Measurements from ENCODE around the gene MAP2K5.

The MAP2K5 gene

DNA sequence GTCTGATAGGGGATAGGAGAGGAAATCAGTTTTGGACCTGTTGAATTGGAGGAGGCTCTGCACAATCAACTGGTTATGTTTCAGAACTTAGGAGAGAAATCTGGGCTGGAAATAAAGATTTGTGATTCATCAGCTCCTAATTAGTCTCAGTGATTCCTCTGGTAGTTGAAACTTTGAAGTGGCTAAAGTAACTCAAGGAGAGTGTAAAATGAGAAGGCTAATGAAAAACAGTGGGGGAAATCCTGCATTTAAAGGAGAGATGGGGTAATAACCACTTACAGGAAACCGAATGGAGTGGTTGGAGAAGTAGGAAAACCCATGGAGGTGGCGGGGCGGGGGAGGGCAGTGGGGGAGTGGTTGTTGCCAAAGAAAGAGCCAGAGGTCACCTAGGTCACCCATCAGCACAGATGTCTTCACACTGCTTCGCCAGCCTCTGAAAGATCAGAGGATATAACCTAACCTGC, 32.6 kb downstream of the MAP2K5 start:
- no peak for DNase-seq (ENCODE audit: low read depth)
- TF ChIP-seq CTCF (conservative IDR thresholded peaks at IDR 0.05; ENCODE audit: control insufficient read depth, insufficient read depth, low read depth, low read length), result no peak
- no peak overlapping the region for H3K4me3 ChIP-seq (ENCODE audit: control insufficient read depth, low read depth, low read length)

- DNase-seq (ENCODE audit: low read depth), result peak; percentile 20
- no peak for TF ChIP-seq CTCF (conservative IDR thresholded peaks at IDR 0.05; ENCODE audit: control insufficient read depth, insufficient read depth, low read depth, low read length)
- H3K4me3 ChIP-seq (ENCODE audit: control insufficient read depth, low read depth, low read length), result no peak overlapping the region
These were observed 35.6 kb downstream of the MAP2K5 start for GRCh38 chr15:67578020-67578600.

DNA sequence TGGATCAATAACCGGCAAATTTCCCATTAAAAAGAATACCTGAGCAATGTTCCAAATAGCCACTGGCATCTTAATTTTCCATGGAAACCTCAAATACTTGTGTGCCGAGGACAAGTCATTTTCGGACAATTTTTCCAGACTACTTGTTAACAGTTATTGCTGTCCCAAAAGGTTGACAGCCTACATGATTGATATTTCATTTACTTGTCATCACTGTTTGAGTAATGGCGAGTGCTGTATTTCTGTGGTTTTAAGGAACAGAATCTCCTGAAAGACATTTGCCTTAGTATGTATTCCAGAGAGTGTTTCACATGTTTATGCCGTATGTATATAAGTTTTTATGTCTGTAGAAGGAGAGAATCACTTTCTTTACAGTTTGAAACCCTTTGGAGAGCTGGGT, 36.7 kb downstream of the MAP2K5 start:
- TF ChIP-seq CTCF (conservative IDR thresholded peaks at IDR 0.05; ENCODE audit: control insufficient read depth, insufficient read depth, low read depth, low read length), result no peak
- DNase-seq (ENCODE audit: low read depth), result no peak

GRCh38 chr15:67579967-67580366, 37.5 kb downstream of the MAP2K5 start:
- DNase-seq (ENCODE audit: low read depth), result no peak
- H3K4me3 ChIP-seq (ENCODE audit: control insufficient read depth, low read depth, low read length), result no peak overlapping the region
- TF ChIP-seq CTCF (conservative IDR thresholded peaks at IDR 0.05; ENCODE audit: control insufficient read depth, insufficient read depth, low read depth, low read length), result no peak

More for the DNA sequence above, 36.7 kb downstream of the MAP2K5 start:
- no peak overlapping the region for H3K4me3 ChIP-seq (ENCODE audit: control insufficient read depth, low read depth, low read length)

DNA sequence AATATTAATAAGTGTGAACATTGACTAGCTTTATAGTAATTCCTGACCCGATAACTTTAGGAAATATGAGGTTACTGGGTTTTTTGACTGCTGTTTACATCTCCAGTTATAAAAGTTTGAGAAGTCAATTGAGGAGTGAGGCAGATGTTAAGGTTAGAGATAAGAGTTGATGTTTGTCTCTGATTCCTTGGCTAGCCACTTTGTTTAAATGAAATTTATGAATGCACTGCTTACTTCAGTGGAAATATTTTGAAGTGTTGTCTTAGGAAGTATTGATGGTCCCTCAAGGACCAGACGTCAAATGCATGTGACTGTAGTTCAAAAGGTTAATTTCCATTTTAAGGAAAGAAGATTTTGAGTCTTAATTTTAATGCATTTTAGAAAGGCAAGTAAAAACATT, 41.7 kb downstream of the MAP2K5 start:
- no peak overlapping the region for H3K4me3 ChIP-seq (ENCODE audit: control insufficient read depth, low read depth, low read length)
- no peak for TF ChIP-seq CTCF (conservative IDR thresholded peaks at IDR 0.05; ENCODE audit: control insufficient read depth, insufficient read depth, low read depth, low read length)
- DNase-seq (ENCODE audit: low read depth), result no peak

DNA sequence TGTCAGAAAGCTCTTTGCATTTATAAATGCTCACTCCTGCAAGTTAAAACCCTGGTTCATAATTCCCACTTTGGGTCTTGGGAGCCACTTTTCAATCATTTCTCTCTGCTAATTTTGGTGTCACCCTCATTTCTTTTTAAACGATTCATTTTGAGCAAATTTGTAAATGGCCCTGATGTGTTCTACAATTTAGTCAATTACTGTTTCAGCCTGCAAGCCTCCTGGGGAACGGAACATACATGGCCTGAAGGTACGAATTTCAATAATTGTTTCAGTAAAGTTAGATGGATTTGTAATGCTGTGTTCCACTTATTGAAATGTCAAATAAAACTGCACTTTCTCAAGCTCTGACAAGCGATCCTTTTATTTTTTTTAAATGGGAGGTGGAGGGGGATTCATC, 43.2 kb downstream of the MAP2K5 start:
- no peak for TF ChIP-seq CTCF (conservative IDR thresholded peaks at IDR 0.05; ENCODE audit: control insufficient read depth, insufficient read depth, low read depth, low read length)
- H3K4me3 ChIP-seq (ENCODE audit: control insufficient read depth, low read depth, low read length), result no peak overlapping the region
- no peak for DNase-seq (ENCODE audit: low read depth)

GRCh38 chr15:67587331-67587730, 44.8 kb downstream of the MAP2K5 start:
- TF ChIP-seq CTCF (conservative IDR thresholded peaks at IDR 0.05; ENCODE audit: control insufficient read depth, insufficient read depth, low read depth, low read length), result no peak
- no peak overlapping the region for H3K4me3 ChIP-seq (ENCODE audit: control insufficient read depth, low read depth, low read length)
- no peak for DNase-seq (ENCODE audit: low read depth)

Measured in fibroblast of mammary gland (primary cell).